GM13976 (cell line): ENCODE measurements around the gene ADSS1.

ENCODE experiments used
- DNase-seq: peaks from one replicate; pipeline ENCODE4 v3.0.0; 2012; ENCODE audit warnings: low spot score
- CTCF ChIP-seq: IDR thresholded peaks from 2 replicates; pipeline ENCODE4 v1.5.1; 2012; ENCODE audit warnings: borderline replicate concordance, mild to moderate bottlenecking; ENCODE audit not compliant: insufficient read depth; ENCODE audit errors: extremely low read depth, missing control alignments, control extremely low read depth
- in situ Hi-C: fragments of 300-500 bp; cut with MboI; formaldehyde crosslinking; loops from one replicate; pipeline ENCODE4 v1.12.0; 2022; ENCODE audit warnings: low sequenced_read_pairs, mixed read lengths, inconsistent platforms; ENCODE audit not compliant: unreplicated experiment

The ADSS1 gene

GRCh38 chr14:104722938-104723650 lies 935 bp upstream of the ADSS1 start:
- no peak for TF ChIP-seq CTCF
- in situ Hi-C loops, result no loop called here
- no peak for DNase-seq

- in situ Hi-C loops, result no loop called here
- TF ChIP-seq CTCF, result no peak
- DNase-seq, result no peak
Measured at GRCh38 chr14:104724407-104724980, 465 bp downstream of the ADSS1 start.

GRCh38 chr14:104724981-104725771 lies 1.1 kb downstream of the ADSS1 start:
- no peak for TF ChIP-seq CTCF
- no peak for DNase-seq
- in situ Hi-C loops, result no loop called here

GRCh38 chr14:104725772-104726548 lies 1.9 kb downstream of the ADSS1 start:
- no peak for DNase-seq
- no peak for TF ChIP-seq CTCF
- in situ Hi-C loops, result no loop called here

GRCh38 chr14:104726600-104727451 lies 2.8 kb downstream of the ADSS1 start:
- DNase-seq, result no peak
- in situ Hi-C loops, result no loop called here
- TF ChIP-seq CTCF, result no peak
